ENCODE data around the gene SLC37A2.

The SLC37A2 gene

DNA sequence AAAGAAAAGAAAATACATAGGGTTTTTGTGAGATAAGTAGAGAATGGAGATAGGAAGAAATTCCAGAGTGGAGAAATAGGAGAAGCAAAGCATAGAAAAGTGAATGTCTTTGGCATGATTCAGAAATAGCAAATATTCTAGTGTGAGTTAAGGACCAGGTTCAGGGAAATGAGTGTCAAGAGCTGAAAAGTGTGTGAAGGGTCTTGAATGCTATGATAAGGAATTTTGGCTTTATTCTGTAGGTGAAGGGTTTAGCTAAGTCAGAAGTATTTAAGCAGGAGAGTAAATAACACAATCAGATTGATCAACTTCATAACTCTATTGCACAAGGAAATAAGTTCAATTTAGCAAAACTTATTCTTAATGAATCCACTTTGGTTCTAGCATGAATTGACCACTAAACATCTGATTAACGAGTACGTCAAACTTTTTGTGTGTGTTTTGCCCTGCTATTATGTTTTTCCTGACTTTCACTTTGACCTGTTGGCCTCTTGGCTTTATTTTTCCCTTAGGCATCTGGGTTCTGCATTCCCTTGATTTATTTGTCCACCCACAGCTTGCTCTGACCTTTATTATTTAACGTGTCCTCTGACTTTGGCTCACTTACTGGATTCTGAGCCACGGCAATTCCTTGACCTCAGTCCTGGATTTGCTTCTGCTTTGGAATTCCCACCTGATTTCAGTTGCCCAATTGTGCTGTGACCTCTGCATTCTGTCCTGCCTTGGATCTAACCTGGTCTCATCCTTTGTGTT lies 60.3 kb downstream of the SLC37A2 start:
- Histone ChIP-seq H3K27me3 (ENCODE audit: insufficient read depth, low read length) (no peaks in the 10 kb centered on the region), H2AFZ (ENCODE audit: low read length) (peak overlapping the region; percentile 78), H3K36me3 (ENCODE audit: insufficient read depth, low read length) (no peaks in the 10 kb centered on the region), H3K27ac (ENCODE audit: low read depth, low read length, poor library complexity, severe bottlenecking) (no peak overlapping the region), H3K4me3 (ENCODE audit: low read depth, low read length, poor library complexity, severe bottlenecking) (peak overlapping the region; percentile 18), H3K9me3 (ENCODE audit: low read length) (no peaks in the 10 kb centered on the region), H3K4me2 (ENCODE audit: low read length) (no peak overlapping the region), H3F3A (ENCODE audit: insufficient read depth, low read length) (no peaks in the 10 kb centered on the region), H3K9me2 (ENCODE audit: low read depth, low read length) (no peaks in the 10 kb centered on the region), H3K4me1 (ENCODE audit: insufficient read depth, low read length, severe bottlenecking) (peaks cover 9% of the 10 kb centered on the region), H4K20me1 (ENCODE audit: insufficient read depth, low read length) (no peaks in the 10 kb centered on the region), H3K79me2 (ENCODE audit: insufficient read depth, low read length) (no peaks in the 10 kb centered on the region), H3K9ac (ENCODE audit: low read length) (no peak overlapping the region)
- no peak for TF ChIP-seq EZH2 (IDR thresholded peaks at IDR 0.05; ENCODE audit: borderline replicate concordance, low read length)

DNA sequence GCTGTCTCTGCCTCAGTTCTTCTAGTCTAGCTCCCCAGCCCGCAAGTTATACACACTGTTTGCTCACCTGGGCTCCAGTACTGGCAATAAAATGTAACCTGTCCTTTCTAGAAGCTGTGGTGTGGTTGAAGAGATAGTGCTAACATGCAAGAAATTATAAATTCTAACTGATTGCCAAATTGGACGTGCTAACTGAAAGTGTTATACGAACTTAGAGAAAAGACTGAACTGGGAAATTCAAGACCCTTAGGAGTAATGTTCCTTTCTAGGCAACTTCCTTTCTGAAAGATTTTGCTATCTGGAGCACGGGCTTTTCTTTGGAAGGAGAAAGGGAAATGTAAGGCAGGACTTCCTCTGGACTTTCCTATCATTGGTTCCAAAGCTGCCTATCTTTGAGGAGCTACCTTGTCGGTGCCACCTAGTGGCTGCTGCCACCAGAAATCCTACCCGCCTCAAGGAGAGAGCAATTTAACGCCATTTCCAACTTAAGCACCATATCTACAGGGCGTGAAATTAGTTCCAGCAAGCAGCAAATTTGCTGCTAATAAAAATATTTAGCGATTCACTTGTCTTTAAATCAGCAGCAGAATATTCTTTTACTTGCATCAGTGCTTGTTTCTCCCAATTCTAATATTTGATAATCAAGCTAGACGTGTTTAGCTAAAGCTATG lies 61.0 kb downstream of the SLC37A2 start:
- peak overlapping the region; percentile 78 for H2AFZ ChIP-seq (ENCODE audit: low read length)
- H3K36me3 ChIP-seq (ENCODE audit: insufficient read depth, low read length), result no peaks in the 10 kb centered on the region
- peak overlapping the region; percentile 28 for H3K4me2 ChIP-seq (ENCODE audit: low read length)
- no peaks in the 10 kb centered on the region for H3K9me3 ChIP-seq (ENCODE audit: low read length)
- H3K9me2 ChIP-seq (ENCODE audit: low read depth, low read length), result no peaks in the 10 kb centered on the region
- no peak overlapping the region for H3K9ac ChIP-seq (ENCODE audit: low read length)
- H3K4me3 ChIP-seq (ENCODE audit: low read depth, low read length, poor library complexity, severe bottlenecking), result peak overlapping the region; percentile 18
- H3K4me1 ChIP-seq (ENCODE audit: insufficient read depth, low read length, severe bottlenecking), result peaks cover 9% of the 10 kb centered on the region
- H3K79me2 ChIP-seq (ENCODE audit: insufficient read depth, low read length), result no peaks in the 10 kb centered on the region
- no peaks in the 10 kb centered on the region for H3K27me3 ChIP-seq (ENCODE audit: insufficient read depth, low read length)
- TF ChIP-seq, protein P1, sequence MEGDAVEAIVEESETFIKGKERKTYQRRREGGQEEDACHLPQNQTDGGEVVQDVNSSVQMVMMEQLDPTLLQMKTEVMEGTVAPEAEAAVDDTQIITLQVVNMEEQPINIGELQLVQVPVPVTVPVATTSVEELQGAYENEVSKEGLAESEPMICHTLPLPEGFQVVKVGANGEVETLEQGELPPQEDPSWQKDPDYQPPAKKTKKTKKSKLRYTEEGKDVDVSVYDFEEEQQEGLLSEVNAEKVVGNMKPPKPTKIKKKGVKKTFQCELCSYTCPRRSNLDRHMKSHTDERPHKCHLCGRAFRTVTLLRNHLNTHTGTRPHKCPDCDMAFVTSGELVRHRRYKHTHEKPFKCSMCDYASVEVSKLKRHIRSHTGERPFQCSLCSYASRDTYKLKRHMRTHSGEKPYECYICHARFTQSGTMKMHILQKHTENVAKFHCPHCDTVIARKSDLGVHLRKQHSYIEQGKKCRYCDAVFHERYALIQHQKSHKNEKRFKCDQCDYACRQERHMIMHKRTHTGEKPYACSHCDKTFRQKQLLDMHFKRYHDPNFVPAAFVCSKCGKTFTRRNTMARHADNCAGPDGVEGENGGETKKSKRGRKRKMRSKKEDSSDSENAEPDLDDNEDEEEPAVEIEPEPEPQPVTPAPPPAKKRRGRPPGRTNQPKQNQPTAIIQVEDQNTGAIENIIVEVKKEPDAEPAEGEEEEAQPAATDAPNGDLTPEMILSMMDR (IDR thresholded peaks at IDR 0.05; ENCODE audit: low read length), result peak; percentile 59
- no peak for TF ChIP-seq EZH2 (IDR thresholded peaks at IDR 0.05; ENCODE audit: borderline replicate concordance, low read length)
- no peaks in the 10 kb centered on the region for H4K20me1 ChIP-seq (ENCODE audit: insufficient read depth, low read length)
- H3F3A ChIP-seq (ENCODE audit: insufficient read depth, low read length), result no peaks in the 10 kb centered on the region
- H3K27ac ChIP-seq (ENCODE audit: low read depth, low read length, poor library complexity, severe bottlenecking), result no peak overlapping the region

DNA sequence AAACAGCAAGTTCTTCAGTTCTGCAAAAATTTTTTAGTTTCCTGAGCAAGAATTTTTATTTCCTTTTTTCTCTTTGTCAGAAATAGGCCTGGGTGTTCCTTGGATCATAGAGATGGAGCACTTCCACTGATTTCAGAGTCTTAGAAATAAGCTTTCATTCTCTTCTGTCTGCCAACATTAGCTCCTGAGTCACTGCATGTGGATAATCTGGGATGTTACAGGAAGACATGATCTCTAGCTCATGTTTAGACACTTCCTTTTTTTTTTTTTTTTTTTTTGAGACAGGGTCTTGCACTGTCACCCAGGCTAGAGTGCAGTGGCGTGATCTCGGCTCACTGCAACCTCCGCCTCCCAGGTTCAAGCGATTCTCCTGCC lies 61.5 kb downstream of the SLC37A2 start:
- H3K9me3 ChIP-seq (ENCODE audit: low read length), result no peaks in the 10 kb centered on the region
- peaks cover 9% of the 10 kb centered on the region for H3K4me1 ChIP-seq (ENCODE audit: insufficient read depth, low read length, severe bottlenecking)
- H3K79me2 ChIP-seq (ENCODE audit: insufficient read depth, low read length), result no peaks in the 10 kb centered on the region
- no peaks in the 10 kb centered on the region for H4K20me1 ChIP-seq (ENCODE audit: insufficient read depth, low read length)
- no peak for TF ChIP-seq EZH2 (IDR thresholded peaks at IDR 0.05; ENCODE audit: borderline replicate concordance, low read length)
- TF ChIP-seq, protein P1 (IDR thresholded peaks at IDR 0.05; ENCODE audit: low read length), result no peak
- peak overlapping the region; percentile 28 for H3K4me2 ChIP-seq (ENCODE audit: low read length)
- H3K9me2 ChIP-seq (ENCODE audit: low read depth, low read length), result no peaks in the 10 kb centered on the region
- peak overlapping the region; percentile 18 for H3K4me3 ChIP-seq (ENCODE audit: low read depth, low read length, poor library complexity, severe bottlenecking)
- H3F3A ChIP-seq (ENCODE audit: insufficient read depth, low read length), result no peaks in the 10 kb centered on the region
- H3K27me3 ChIP-seq (ENCODE audit: insufficient read depth, low read length), result no peaks in the 10 kb centered on the region
- no peaks in the 10 kb centered on the region for H3K36me3 ChIP-seq (ENCODE audit: insufficient read depth, low read length)
- H2AFZ ChIP-seq (ENCODE audit: low read length), result no peak overlapping the region
- H3K9ac ChIP-seq (ENCODE audit: low read length), result no peak overlapping the region
- no peak overlapping the region for H3K27ac ChIP-seq (ENCODE audit: low read depth, low read length, poor library complexity, severe bottlenecking)

Data from OCI-LY1 (cell line).